IPS-18a (cell line): ENCODE results near the gene LEPR.

Experiments
- H3K27ac ChIP-seq: one replicate; pipeline ENCODE4 v1.5.1; 2013; ENCODE audit warnings: low read length
- H3K27me3 ChIP-seq: one replicate; pipeline ENCODE4 v1.6.1; 2013; ENCODE audit warnings: mild to moderate bottlenecking, low read length; ENCODE audit not compliant: control insufficient read depth, insufficient read depth
- H3K36me3 ChIP-seq: one replicate; pipeline ENCODE4 v1.6.1; 2013; ENCODE audit warnings: low read depth, low read length; ENCODE audit not compliant: control insufficient read depth
- H3K4me1 ChIP-seq: one replicate; pipeline ENCODE4 v1.6.1; 2013; ENCODE audit warnings: low read depth, low read length; ENCODE audit not compliant: control insufficient read depth
- H3K4me3 ChIP-seq: one replicate; pipeline ENCODE4 v1.5.1; 2013; ENCODE audit warnings: low read length
- H3K9ac ChIP-seq: one replicate; pipeline ENCODE4 v1.6.1; 2013; ENCODE audit warnings: mild to moderate bottlenecking, low read length, moderate library complexity
- H3K9me3 ChIP-seq: one replicate; pipeline ENCODE4 v1.6.1; 2013; ENCODE audit warnings: low read depth, low read length; ENCODE audit not compliant: control insufficient read depth

Gene LEPR

DNA sequence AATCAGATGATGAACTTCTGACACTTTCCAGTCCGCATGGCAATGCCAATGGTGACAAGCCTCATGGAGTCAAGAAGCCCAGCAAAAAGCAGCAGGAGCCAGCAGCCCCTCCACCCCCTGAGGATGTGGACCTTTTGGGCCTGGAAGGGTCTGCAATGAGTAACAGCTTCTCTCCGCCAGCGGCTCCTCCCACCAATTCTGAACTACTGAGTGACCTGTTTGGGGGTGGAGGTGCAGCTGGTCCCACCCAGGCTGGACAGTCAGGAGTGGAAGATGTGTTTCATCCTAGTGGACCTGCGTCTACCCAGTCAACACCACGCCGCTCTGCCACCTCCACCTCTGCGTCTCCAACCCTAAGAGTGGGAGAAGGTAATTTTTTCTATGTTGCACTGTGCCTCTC is 28.0 kb upstream of the LEPR start:
- no peaks in the 10 kb centered on the region for H3K36me3 ChIP-seq
- no peak overlapping the region for H3K27ac ChIP-seq
- H3K9ac ChIP-seq = no peak overlapping the region
- no peaks in the 10 kb centered on the region for H3K4me1 ChIP-seq
- no peaks in the 10 kb centered on the region for H3K27me3 ChIP-seq
- no peak overlapping the region for H3K4me3 ChIP-seq
- H3K9me3 ChIP-seq = no peaks in the 10 kb centered on the region

DNA sequence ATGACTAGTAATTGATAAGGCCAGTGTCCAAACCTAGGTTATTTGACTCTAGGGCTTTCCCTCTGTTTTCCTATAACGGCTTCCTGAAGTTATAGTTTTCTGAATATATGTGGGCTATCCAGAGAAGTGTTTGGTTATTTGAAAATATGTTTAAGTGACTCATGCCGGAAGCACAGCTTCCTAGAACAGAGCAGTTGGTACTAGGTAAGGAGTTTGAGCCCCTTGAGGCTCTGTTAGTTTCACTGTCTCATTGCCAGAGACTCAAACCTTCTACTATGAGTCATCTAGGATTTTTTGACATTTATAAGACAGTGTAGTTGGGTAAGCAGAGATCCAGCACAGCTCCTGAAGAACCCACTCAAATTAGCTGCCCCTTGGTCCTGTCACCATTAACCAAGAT is 27.1 kb upstream of the LEPR start:
- H3K27ac ChIP-seq = no peak overlapping the region
- H3K9me3 ChIP-seq = no peaks in the 10 kb centered on the region
- H3K4me3 ChIP-seq = no peak overlapping the region
- no peaks in the 10 kb centered on the region for H3K36me3 ChIP-seq
- H3K27me3 ChIP-seq = no peaks in the 10 kb centered on the region
- H3K9ac ChIP-seq = no peak overlapping the region
- no peaks in the 10 kb centered on the region for H3K4me1 ChIP-seq

DNA sequence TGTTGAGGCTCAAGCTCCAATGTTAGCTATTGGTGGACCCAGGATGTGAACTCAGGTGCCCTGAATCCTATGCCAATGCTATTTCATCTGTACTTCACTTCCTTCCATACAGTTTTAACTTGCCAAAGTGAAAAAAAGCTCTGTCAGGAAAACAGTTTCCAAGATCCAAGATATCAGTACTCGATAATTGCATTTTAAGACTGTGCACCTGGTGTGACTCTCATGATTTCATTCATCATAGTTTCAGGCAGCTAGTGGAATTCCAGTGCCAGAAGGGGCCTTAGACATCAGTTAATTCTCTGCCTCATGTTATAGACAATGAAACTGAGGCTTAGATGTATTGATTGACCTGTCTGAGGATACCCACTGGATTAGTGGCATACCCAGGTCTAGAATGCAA is 26.5 kb upstream of the LEPR start:
- Histone ChIP-seq H3K36me3 (no peaks in the 10 kb centered on the region), H3K27me3 (no peaks in the 10 kb centered on the region), H3K9me3 (no peaks in the 10 kb centered on the region), H3K4me1 (no peaks in the 10 kb centered on the region), H3K9ac (no peak overlapping the region), H3K4me3 (no peak overlapping the region), H3K27ac (no peak overlapping the region)

DNA sequence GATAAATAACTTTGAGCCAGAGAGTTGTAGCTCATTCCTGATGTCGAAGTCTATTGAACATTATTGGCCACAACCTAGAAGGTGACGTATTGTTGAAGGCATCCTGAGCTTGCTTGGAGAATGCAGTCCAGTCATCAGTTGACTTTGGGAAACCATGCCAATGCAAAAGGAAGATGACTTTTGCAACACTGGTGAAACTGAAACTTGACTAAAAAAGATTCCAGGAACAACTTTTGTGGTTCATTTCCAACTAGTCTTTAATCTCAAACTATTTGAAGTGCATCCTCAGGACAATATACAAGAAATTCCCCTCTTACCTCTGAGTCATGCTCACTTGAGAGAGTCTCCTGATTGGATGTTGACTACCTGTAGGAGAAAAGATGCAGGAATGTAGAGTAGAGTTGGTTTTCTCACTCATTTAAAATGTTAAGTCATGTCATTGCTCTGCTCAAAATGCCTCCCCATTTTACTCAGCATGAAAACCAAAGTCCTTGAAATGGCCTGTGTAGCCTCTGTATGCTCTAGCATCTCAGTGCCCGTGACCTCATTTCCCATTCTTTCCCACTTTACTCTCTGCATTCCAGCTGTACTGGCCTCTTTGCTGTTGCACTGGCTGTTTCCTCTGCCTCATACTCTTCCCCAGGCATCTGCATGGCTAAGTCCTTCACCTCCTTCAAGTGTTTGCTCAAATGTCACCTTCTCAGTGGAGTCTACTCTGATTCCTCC is 24.4 kb upstream of the LEPR start:
- Histone ChIP-seq H3K9me3 (no peaks in the 10 kb centered on the region), H3K4me1 (no peaks in the 10 kb centered on the region), H3K36me3 (no peaks in the 10 kb centered on the region), H3K27me3 (no peaks in the 10 kb centered on the region), H3K27ac (no peak overlapping the region), H3K9ac (no peak overlapping the region), H3K4me3 (no peak overlapping the region)

DNA sequence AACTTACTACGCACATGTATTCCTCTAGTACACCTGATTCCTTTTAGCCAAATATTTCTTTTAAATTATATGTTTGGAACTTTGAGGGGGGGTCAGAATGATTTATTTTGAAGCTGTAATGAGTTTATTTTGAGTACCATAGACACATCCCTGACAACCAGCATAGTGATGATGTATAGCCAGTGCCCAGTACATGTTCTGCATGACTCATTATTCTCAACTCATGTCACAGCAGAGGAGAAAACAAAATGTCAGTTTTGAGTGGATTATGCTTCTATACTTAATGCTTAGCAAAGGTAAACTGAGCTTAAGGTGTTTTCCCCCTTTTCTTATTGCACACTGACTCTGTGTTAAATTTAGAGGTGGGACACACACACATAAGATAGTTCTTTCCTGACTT is 22.4 kb upstream of the LEPR start:
- Histone ChIP-seq H3K4me1 (no peaks in the 10 kb centered on the region), H3K9me3 (no peaks in the 10 kb centered on the region), H3K4me3 (no peak overlapping the region), H3K27ac (no peak overlapping the region), H3K27me3 (no peaks in the 10 kb centered on the region), H3K36me3 (no peaks in the 10 kb centered on the region), H3K9ac (no peak overlapping the region)

DNA sequence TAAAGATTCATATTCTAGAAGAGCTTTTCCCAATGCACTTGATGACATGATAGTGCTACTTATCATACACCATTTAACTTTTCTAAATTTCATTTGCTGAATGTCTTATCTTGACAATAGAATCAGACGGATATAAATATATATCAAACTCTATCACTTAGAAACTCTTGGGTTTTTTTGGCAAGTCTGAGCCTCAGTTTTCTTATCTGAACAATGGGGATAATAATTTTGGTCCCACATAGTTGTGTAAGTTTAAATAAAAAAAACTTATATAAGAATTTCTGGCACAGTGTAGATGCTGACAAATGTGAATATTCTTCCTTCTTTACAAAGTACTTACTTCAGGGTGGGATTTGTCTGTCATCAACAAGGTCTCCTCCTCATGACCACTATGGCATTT is 21.5 kb upstream of the LEPR start:
- Histone ChIP-seq H3K27me3 (no peaks in the 10 kb centered on the region), H3K4me1 (no peaks in the 10 kb centered on the region), H3K27ac (no peak overlapping the region), H3K4me3 (no peak overlapping the region), H3K36me3 (no peaks in the 10 kb centered on the region), H3K9ac (no peak overlapping the region), H3K9me3 (no peaks in the 10 kb centered on the region)

DNA sequence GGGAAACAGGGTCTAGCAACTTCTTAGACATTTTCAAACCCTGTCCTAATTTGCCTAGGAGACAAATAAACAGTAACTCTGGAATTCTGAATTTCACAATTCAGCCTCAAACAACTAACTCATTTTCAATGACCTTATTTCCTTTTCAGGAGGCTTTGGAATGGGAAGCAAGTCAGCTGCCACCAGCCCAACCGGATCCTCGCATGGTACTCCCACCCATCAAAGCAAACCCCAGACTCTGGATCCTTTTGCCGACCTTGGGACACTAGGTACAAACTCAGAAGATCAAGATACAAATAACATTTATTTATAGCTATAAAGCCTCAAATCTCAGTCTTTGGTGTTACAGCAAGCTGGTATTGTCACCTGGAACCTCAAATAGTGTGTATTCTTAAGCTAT is 18.9 kb upstream of the LEPR start:
- H3K27me3 ChIP-seq = no peaks in the 10 kb centered on the region
- no peaks in the 10 kb centered on the region for H3K4me1 ChIP-seq
- no peak overlapping the region for H3K9ac ChIP-seq

DNA sequence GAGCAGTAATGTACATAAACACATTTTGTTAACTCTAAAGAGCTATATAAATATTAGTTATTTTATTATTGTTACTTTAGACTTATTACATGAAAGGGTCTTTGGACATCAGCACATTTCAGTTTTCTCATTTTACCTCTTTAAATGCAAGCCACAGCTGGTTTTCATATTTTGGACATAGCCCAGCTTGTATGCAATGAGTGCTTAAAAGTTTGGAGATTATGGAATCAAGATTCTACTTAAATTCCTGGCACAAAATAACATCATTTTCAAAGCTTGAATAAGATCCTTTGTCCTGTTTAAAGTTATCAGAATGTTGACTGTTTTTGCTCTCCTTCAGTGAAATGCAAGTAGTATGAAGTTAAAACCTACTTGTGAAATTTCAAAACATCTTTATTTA is 15.5 kb upstream of the LEPR start:
- Histone ChIP-seq H3K27me3 (no peaks in the 10 kb centered on the region), H3K27ac (no peak overlapping the region), H3K9me3 (no peaks in the 10 kb centered on the region), H3K9ac (no peak overlapping the region), H3K36me3 (no peaks in the 10 kb centered on the region), H3K4me3 (no peak overlapping the region), H3K4me1 (no peaks in the 10 kb centered on the region)

More for the DNA sequence above, 18.9 kb upstream of the LEPR start:
- Histone ChIP-seq H3K4me3 (no peak overlapping the region), H3K9me3 (no peaks in the 10 kb centered on the region), H3K36me3 (no peaks in the 10 kb centered on the region), H3K27ac (no peak overlapping the region)

DNA sequence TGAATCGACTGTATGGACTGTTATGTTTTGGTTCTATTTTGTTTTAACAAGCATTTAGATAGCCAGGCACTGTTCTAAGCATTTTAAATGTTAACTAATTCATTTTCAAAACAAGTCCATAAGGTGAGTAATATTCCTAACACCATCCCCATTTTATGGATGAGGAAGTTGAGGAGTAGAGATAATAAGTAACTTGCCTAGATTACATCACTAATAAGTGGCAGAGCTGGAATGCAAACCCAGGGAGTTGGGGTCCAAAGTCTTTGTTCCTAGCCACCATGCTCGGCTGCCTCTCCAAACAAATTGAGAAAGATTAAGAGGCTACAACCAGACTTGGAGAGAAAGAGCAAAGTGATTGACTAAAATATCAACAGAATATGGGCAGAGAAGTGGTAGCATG is 12.6 kb upstream of the LEPR start:
- H3K4me3 ChIP-seq = no peak overlapping the region
- no peaks in the 10 kb centered on the region for H3K27me3 ChIP-seq
- no peak overlapping the region for H3K27ac ChIP-seq
- H3K36me3 ChIP-seq = no peaks in the 10 kb centered on the region
- H3K9me3 ChIP-seq = no peaks in the 10 kb centered on the region
- no peak overlapping the region for H3K9ac ChIP-seq
- H3K4me1 ChIP-seq = no peaks in the 10 kb centered on the region

DNA sequence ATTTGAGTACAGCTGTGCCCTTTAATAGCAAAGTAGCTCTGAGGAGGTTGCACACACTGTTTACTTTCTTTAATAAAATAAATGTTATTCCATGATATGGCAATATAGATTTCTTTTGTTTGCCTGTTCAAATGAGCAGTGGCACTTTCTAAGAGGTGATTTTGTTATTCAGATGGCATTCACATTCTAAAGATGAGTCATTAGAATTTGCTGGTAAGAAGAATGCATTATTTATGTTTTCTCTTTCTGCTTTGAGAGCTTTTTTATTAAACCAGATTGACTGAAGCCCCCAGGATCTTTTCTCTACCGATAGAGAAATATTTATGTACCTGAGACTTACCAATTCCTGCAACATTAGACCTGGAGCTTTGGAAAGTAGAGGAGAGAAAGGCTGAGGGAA is 11.2 kb upstream of the LEPR start:
- Histone ChIP-seq H3K9me3 (no peaks in the 10 kb centered on the region), H3K27me3 (no peaks in the 10 kb centered on the region), H3K4me3 (no peak overlapping the region), H3K27ac (no peak overlapping the region), H3K9ac (no peak overlapping the region), H3K36me3 (no peaks in the 10 kb centered on the region), H3K4me1 (no peaks in the 10 kb centered on the region)

DNA sequence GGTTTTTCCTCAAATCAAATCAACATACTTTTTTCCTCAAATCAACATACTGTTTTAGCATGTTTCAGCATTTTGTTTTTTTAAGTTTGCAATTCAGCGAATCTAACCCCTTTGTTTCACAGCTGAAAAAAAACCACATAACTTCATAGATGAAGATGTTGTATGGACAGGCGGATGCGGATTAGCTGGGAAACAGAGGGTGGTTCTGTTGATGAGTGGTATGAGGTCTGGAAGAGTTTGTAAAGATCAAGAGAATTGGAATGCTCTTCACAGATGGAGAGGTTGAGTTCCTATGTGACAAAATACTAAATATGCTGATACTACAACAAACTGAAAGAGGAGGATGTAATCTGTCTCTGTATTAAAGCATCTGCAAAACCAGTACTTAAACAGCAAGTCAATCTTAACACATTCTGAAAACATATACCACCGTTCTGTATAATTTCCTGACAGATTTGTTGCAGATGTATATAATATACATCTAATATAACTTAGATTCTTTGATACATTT is 10.6 kb upstream of the LEPR start:
- no peaks in the 10 kb centered on the region for H3K36me3 ChIP-seq
- H3K4me1 ChIP-seq = no peaks in the 10 kb centered on the region
- no peak overlapping the region for H3K27ac ChIP-seq
- H3K4me3 ChIP-seq = no peak overlapping the region
- H3K27me3 ChIP-seq = no peaks in the 10 kb centered on the region
- no peak overlapping the region for H3K9ac ChIP-seq
- H3K9me3 ChIP-seq = no peaks in the 10 kb centered on the region

DNA sequence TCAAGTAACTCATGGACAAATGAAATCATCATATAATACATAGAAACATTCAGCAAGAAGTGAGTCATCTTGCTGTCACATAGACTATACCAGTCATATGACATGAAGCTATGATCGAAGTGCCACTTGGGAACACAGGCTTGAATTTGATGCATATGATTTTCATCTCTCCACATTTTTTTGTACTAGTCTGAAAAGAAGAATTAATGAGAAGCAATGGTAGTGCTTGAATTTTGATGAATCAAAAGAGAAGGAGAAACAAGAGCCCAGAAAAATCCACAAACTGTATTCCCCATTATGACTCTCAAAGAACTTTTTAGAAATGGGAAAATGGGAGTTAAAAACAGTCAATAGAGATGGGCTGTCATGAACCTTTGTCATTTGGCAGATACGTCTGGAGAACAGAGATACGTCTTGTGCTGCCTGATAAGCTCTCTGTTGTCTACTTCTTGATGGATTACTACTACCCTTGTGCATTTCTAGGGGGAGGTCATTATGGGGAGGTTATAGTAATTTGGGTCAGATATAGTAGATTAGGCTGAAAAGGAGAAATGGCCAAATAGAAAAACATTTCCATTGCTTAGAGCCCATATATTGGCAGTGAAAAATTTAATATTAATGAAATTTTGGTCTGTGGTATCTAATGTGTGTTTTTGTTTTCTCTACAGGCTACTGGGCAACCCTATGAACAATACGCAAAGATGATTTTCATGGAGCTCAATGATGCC is 8.0 kb upstream of the LEPR start:
- H3K9me3 ChIP-seq = no peaks in the 10 kb centered on the region
- no peak overlapping the region for H3K27ac ChIP-seq
- peaks cover 2% of the 10 kb centered on the region for H3K4me1 ChIP-seq
- H3K4me3 ChIP-seq = no peak overlapping the region
- no peaks in the 10 kb centered on the region for H3K36me3 ChIP-seq
- no peaks in the 10 kb centered on the region for H3K27me3 ChIP-seq
- H3K9ac ChIP-seq = no peak overlapping the region
